Measurements from ENCODE around the gene CRYM.
"Not testable (repeated sequence)": the region's sequence is repeated elsewhere in the genome, so short reads cannot be mapped to it uniquely, and the experiment has no call there.

Gene CRYM

DNA sequence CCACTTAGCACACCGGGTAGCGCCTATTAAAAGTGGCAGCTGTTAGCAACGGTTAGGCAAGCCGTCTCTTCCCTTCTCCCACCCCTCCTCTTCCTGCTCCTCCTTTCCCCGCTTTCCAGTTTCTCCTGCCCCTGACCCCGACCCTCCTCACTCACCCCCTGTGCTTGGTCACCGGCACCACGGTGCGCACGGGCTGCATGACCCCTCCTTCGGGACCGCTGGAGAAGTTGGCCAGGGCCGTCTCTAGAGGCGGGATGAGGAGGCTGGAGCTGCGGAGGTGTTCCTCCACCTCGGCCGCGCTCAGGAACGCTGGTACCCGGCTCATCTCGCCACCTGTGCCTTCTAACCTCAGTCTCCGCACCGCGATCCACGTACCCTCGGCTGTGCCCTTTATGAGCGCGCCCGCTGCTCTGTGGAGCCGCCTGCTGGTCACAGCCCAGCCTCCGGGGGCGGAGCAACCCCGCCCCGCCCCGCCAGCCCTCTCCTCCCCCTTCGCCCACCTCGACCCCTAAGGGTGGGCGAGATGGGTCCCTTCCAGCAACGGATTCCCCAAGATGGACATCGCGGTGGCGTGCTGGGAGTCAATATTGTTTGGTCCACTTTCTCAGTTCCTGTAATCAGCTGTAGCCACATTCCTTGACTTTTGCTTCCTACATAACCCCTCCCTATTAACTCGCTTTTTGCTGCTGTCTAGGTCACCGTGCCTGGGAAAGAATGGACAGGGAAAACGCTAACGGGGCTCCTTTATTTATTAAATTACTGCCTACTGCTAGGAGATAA is at the start of gene CRYM:
CRYM (minus strand) TSS at position 364 of the 780 bp plus-strand sequence; CDS start at position 325, 39 bp downstream.
- no peak within 1 kb of the TSS for H3K27ac Mint-ChIP-seq
- intact Hi-C loops (cut with micrococcal nuclease) = no loop called here
- H3K27me3 Mint-ChIP-seq = peaks cover 79% of the 10 kb centered on the region
- H3K36me3 Mint-ChIP-seq (ENCODE audit: low read depth) = no peaks in the 10 kb centered on the region
- H3K4me1 Mint-ChIP-seq (ENCODE audit: low read depth) = peaks cover 14% of the 10 kb centered on the region
- H3K4me3 Mint-ChIP-seq = peak within 1 kb of the TSS; percentile 68
- H3K9me3 Mint-ChIP-seq = no peaks in the 10 kb centered on the region

DNA sequence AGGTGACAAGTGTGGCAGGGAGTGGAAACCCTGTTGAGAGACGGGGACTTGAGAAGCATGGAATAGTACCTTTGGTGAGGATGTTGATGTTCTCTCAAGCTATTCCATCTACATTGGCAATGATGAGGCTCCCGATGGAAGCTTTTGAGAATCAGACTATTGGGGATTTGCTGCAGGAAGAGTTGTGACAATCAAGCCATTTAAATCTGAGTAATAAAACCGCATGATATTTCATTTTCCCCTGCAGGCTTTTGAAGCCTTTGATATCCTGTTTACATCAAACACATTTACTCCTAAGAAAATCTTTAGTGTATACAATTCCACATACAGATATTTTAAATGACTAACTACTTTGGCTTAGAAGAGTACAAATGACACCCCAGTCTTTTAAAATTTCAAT is 49.0 kb upstream of the CRYM start:
- Mint-ChIP-seq H3K36me3 (ENCODE audit: low read depth) (no peaks in the 10 kb centered on the region), H3K9me3 (peaks cover 13% of the 10 kb centered on the region), H3K4me1 (ENCODE audit: low read depth) (peaks cover 9% of the 10 kb centered on the region), H3K27ac (no peak overlapping the region), H3K27me3 (no peaks in the 10 kb centered on the region), H3K4me3 (no peak overlapping the region)
- intact Hi-C loops (cut with micrococcal nuclease) = no loop called here

DNA sequence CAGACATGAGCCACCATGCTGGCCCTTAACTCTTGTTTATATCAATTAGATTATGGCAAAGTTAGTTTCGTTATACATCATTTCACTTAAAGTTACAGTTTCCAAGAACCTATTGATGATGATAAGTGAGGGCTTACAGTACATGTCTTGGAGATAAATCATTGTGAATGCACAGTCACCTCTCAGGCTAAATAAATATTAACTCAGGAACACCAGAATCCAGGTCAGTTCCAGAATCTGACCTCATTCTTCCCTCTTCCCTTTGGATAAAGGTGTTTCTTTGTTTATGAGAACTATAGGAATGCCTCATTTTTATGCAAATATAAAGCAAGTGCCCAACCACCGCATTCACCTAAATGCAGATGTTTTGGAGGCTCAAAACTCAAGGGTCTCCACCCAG is 48.4 kb upstream of the CRYM start:
- no peaks in the 10 kb centered on the region for H3K36me3 Mint-ChIP-seq (ENCODE audit: low read depth)
- no peak overlapping the region for H3K4me3 Mint-ChIP-seq
- H3K27ac Mint-ChIP-seq = no peak overlapping the region
- H3K9me3 Mint-ChIP-seq = peaks cover 13% of the 10 kb centered on the region
- intact Hi-C loops (cut with micrococcal nuclease) = no loop called here
- peaks cover 9% of the 10 kb centered on the region for H3K4me1 Mint-ChIP-seq (ENCODE audit: low read depth)
- H3K27me3 Mint-ChIP-seq = no peaks in the 10 kb centered on the region

DNA sequence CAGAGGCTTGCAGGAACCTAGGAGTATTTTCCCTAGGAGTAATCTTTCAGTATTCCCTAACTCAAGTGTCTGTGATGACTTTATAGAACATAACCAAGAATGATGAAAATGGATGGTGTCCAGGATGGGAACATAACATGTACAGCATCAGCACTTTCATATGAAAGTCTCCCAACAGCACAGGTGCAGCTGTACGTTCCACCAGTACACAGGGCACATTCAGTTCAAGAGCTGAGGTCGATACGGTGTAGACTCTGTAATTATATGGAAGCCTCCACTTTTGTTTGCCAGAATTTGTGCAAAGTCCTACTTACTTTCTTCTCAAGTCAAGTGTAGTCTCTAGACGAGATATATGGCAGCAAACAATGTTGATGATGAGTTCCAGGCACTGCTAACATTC is 46.2 kb upstream of the CRYM start:
- H3K9me3 Mint-ChIP-seq = peaks cover 13% of the 10 kb centered on the region
- intact Hi-C loops (cut with micrococcal nuclease) = no loop called here

DNA sequence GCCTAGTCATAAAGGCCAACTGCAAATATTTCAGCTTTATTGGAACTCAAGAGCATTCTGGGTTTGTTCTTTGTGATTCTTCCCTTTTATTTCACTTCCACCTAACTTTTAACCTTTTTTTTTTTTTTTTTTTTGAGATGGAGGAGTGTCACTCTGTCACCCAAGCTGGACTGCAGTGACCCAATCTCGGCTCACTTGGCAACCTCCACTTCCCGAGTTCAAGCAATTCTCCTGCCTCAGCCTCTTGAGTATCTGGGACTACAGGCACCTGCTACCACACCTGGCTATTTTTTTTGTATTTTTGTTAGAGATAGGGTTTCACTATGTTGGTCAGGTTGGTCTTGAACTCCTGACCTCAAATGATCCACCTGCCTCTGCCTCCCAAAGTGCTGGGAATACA is 44.2 kb upstream of the CRYM start:
- H3K36me3 Mint-ChIP-seq (ENCODE audit: low read depth); H3K4me3 Mint-ChIP-seq; intact Hi-C loops (cut with micrococcal nuclease); H3K27ac Mint-ChIP-seq; H3K4me1 Mint-ChIP-seq (ENCODE audit: low read depth); H3K9me3 Mint-ChIP-seq; H3K27me3 Mint-ChIP-seq: not testable (repeated sequence)

More for the DNA sequence above, 46.2 kb upstream of the CRYM start:
- H3K27ac Mint-ChIP-seq = no peak overlapping the region
- no peak overlapping the region for H3K4me3 Mint-ChIP-seq
- peaks cover 8% of the 10 kb centered on the region for H3K4me1 Mint-ChIP-seq (ENCODE audit: low read depth)
- no peaks in the 10 kb centered on the region for H3K27me3 Mint-ChIP-seq
- H3K36me3 Mint-ChIP-seq (ENCODE audit: low read depth) = no peaks in the 10 kb centered on the region

DNA sequence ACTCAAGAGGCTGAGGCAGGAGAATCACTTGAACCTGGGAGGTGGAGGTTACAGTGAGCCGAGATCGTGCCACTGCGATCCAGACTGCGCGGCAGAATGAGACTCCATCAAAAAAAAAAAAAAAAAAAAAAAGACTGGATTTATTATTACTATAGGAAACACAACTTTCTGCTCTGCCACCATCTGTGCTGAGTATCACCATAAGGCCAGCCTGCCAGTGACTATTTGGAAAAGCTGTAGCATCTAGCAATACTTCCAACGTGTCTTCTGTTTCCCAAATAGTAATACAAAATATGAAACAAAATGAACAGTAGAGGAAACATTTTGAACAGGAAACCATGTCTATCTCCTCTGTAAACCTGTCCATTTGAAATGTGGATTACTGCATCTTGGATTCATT is 43.6 kb upstream of the CRYM start:
- intact Hi-C loops (cut with micrococcal nuclease) = no loop called here
- no peaks in the 10 kb centered on the region for H3K27me3 Mint-ChIP-seq
- no peaks in the 10 kb centered on the region for H3K36me3 Mint-ChIP-seq (ENCODE audit: low read depth)
- no peak overlapping the region for H3K27ac Mint-ChIP-seq
- H3K4me3 Mint-ChIP-seq = no peak overlapping the region
- no peaks in the 10 kb centered on the region for H3K4me1 Mint-ChIP-seq (ENCODE audit: low read depth)
- H3K9me3 Mint-ChIP-seq = no peaks in the 10 kb centered on the region

DNA sequence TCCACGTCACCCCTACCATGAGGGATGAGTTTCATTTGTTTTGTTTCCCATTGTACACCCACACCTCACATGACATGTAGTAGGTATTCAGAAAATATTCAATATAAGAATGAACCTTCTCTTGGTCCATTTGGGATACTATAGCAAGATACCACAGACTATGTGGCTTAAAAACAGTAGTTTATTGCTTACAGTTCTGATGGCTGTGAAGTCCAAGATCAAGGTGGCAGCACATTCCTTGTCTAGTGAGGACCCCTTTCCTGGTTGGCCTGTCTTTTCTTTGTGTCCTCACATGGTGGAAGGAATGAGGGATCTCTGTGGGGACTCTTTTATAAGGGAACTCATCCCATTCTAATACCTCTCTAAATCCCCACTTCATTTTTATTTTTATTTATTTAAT is 36.2 kb upstream of the CRYM start:
- Mint-ChIP-seq H3K36me3 (ENCODE audit: low read depth) (peaks cover 6% of the 10 kb centered on the region), H3K27ac (no peak overlapping the region), H3K27me3 (no peaks in the 10 kb centered on the region), H3K4me1 (ENCODE audit: low read depth) (peaks cover 7% of the 10 kb centered on the region), H3K4me3 (no peak overlapping the region), H3K9me3 (no peaks in the 10 kb centered on the region)
- intact Hi-C loops (cut with micrococcal nuclease) = no loop called here

DNA sequence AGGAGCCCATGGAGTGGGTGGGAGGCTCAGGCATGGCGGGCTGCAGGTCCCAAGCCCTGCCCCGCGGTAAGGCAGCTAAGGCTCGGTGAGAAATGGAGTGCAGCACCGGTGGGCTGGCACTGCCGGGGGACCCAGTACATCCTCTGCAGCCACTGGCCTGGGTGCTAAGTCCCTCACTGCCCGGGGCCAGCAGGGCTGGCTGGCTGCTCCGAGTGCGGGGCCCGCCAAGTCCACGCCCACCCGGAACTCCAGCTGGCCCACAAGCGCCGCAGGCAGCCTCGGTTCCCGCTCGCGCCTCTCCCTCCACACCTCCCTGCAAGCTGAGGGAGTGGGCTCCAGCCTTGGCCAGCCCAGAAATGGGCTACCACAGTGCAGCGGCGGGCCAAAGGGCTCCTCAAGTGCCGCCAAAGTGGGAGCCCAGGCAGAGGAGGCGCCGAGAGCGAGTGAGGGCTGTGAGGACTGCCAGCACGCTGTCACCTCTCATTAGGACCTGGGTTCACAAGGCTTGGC is 34.8 kb upstream of the CRYM start:
- H3K4me3 Mint-ChIP-seq; H3K27ac Mint-ChIP-seq; H3K9me3 Mint-ChIP-seq; H3K36me3 Mint-ChIP-seq (ENCODE audit: low read depth); H3K27me3 Mint-ChIP-seq; H3K4me1 Mint-ChIP-seq (ENCODE audit: low read depth); intact Hi-C loops (cut with micrococcal nuclease): not testable (repeated sequence)

DNA sequence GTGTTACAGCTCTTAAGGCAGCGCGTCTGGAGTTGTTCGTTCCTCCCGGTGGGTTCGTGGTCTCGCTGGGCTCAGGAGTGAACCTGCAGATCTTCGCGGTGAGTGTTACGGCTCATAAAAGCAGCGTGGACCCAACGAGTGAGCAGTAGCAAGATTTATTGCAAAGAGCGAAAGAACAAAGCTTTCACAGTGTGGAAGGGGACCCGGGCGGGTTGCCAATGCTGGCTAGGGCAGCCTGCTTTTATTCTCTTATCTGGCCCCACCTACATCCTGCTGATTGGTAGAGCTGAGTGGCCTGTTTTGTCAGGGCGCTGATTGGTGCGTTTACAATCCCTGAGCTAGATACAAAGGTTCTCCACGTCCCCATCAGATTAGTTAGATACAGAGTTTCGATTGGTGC is 34.0 kb upstream of the CRYM start:
- H3K27me3 Mint-ChIP-seq; H3K36me3 Mint-ChIP-seq (ENCODE audit: low read depth); H3K4me1 Mint-ChIP-seq (ENCODE audit: low read depth); H3K27ac Mint-ChIP-seq; H3K4me3 Mint-ChIP-seq; intact Hi-C loops (cut with micrococcal nuclease); H3K9me3 Mint-ChIP-seq: not testable (repeated sequence)

DNA sequence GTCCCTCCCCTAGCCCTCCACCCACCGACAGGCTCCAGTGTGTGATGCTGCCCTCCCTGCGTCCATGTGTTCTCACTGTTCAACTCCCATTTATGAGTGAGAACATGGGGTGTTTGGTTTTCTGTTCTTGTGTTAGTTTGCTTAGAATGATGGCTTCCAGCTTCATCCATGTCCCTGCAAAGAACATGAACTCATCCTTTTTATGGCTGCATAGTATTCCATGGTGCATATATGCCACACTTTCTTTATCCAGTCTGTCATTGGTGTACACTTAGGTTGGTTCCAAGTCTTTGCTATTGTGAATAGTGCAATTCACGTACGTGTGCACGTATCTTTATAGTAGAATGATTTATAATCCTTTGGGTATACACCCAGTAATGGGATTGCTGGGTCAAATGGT is 28.6 kb upstream of the CRYM start:
- H3K27ac Mint-ChIP-seq; H3K27me3 Mint-ChIP-seq; H3K9me3 Mint-ChIP-seq; H3K36me3 Mint-ChIP-seq (ENCODE audit: low read depth); intact Hi-C loops (cut with micrococcal nuclease); H3K4me3 Mint-ChIP-seq: not testable (repeated sequence)
- H3K4me1 Mint-ChIP-seq (ENCODE audit: low read depth) = peaks cover 21% of the 10 kb centered on the region

DNA sequence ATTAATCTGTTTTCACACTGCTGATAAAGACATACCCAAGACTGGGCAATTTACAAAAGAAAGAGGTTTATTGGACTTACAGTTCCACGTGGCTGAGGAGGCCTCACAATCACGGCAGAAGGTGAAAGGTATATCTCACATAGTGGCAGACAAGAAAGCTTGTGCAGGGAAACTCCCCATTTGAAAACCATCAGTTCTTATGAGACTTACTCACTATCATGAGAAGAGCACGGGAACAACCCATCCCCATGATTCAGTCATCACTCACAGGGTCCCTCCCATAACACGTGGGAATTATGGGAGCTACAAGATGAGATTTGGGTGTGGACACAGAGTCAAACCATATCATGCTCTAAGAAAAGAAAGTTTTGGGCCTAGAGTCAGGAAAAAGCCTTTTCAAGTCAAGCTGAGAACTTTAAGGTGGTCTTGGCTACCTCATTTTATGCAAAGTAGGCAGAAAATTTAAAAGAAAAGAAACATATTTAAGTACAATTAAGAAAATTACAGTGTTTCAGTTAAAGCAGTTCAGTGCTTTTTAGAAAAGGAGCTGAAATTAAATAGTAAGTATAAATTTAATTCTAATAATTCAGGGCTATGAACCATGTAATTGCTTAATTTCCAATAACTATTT is 24.9 kb upstream of the CRYM start:
- no peak overlapping the region for H3K27ac Mint-ChIP-seq
- peak overlapping the region; percentile 97 for H3K4me3 Mint-ChIP-seq
- H3K4me1 Mint-ChIP-seq (ENCODE audit: low read depth) = peaks cover 34% of the 10 kb centered on the region
- no peaks in the 10 kb centered on the region for H3K9me3 Mint-ChIP-seq
- intact Hi-C loops (cut with micrococcal nuclease) = no loop called here
- peaks cover 11% of the 10 kb centered on the region for H3K36me3 Mint-ChIP-seq (ENCODE audit: low read depth)
- H3K27me3 Mint-ChIP-seq = no peaks in the 10 kb centered on the region

DNA sequence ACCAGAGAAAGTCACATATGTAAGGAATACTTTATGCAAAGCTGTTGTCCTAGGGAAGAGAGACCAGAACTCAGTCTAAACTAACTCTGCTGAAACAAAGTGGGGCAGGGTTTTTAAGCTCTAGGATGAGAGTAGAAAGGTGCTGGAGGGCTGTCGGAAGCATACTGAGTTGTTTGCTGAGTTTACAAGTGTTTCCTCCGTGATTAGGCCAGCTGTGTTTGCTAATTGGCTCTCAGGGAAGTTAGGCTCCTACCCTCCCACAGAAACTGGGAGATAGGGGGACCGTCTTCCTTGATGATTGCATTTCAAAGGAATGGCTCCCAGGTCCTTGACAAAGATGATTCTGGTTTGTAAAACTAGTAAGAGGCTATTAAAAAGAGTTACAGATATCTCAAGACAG is 24.4 kb upstream of the CRYM start:
- Mint-ChIP-seq H3K4me3 (peak overlapping the region; percentile 97), H3K9me3 (no peaks in the 10 kb centered on the region), H3K4me1 (ENCODE audit: low read depth) (peaks cover 34% of the 10 kb centered on the region), H3K36me3 (ENCODE audit: low read depth) (peaks cover 11% of the 10 kb centered on the region), H3K27me3 (no peaks in the 10 kb centered on the region), H3K27ac (no peak overlapping the region)
- intact Hi-C loops (cut with micrococcal nuclease) = no loop called here

DNA sequence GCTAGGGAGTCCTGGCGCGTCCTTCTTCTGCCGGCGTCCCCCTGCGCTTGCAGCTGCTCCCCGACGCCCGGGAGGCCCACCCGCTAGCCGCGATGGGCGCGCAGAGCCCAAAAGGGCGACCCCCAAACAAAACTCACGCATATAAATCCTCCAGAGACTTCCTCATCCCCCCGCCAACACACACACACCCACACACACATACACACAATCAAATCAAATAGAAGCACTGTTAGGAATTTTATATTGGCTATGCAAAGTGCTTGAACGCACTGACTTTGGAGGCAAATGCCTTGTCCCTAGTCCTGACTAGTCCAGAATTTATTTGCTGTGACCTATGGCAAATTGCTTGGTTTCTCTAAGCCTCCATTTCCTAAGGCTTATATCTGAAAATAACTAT is 23.8 kb upstream of the CRYM start:
- Mint-ChIP-seq H3K27ac (peak overlapping the region; percentile 92), H3K4me1 (ENCODE audit: low read depth) (peaks cover 34% of the 10 kb centered on the region), H3K36me3 (ENCODE audit: low read depth) (peaks cover 11% of the 10 kb centered on the region), H3K4me3 (peak overlapping the region; percentile 97), H3K27me3 (peaks cover 4% of the 10 kb centered on the region), H3K9me3 (no peaks in the 10 kb centered on the region)
- intact Hi-C loops (cut with micrococcal nuclease) = loop anchor here (2.0 kb wide), 2 partner anchors 113 to 143 kb away; partner anchors contain the start of gene LDAF1

DNA sequence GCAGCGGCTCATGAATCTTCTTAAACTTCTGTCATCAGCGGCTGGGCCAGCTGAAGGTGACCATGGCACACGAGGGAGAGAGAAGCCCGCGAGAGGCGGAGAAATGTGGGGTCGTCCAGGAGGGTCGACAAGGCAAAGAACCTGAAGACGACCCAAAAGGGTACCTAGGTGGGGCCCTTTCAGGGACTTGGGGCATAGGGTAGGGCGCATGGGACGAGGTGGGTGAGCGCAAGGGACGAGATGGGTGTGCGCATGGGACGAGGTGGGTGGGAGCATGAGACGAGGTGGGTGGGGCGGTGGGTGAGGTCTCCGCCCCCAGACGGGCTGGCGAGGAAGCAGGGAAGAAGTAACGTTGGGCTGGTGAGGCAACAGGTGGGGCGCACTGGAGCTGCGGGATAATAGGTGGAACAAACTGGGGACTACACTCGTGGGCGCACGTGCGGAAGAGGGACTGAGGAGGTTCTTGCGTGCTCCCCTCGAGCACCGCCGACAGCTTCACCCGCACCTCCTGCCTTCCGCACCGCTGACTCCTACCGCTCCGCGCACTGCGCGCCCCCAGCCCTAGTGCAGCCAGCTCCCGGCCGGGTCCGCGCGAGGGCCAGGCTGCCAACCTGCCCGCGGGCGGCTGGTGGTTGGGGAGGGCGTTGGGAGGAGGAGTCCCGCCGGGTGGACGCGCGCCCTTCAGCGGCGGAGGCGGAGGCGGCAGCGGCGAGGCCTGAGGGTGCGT is 23.2 kb upstream of the CRYM start:
- H3K9me3 Mint-ChIP-seq = no peaks in the 10 kb centered on the region

More for the DNA sequence above, 23.2 kb upstream of the CRYM start:
- peaks cover 4% of the 10 kb centered on the region for H3K27me3 Mint-ChIP-seq
- H3K4me1 Mint-ChIP-seq (ENCODE audit: low read depth) = peaks cover 34% of the 10 kb centered on the region
- H3K4me3 Mint-ChIP-seq = peak overlapping the region; percentile 97
- intact Hi-C loops (cut with micrococcal nuclease) = loop anchor here (2.0 kb wide), 2 partner anchors 113 to 143 kb away; partner anchors contain the start of gene LDAF1
- H3K36me3 Mint-ChIP-seq (ENCODE audit: low read depth) = peaks cover 11% of the 10 kb centered on the region
- H3K27ac Mint-ChIP-seq = peak overlapping the region; percentile 92
